CD8-positive, alpha-beta memory T cell (primary cell): ENCODE measurements around the gene EFTUD2. TPM values are rescaled to one million over a fixed set of nuclear protein-coding genes. Genes with fewer than 3 reads are reported as not detected.

Experiments used
- CTCF ChIA-PET: fragments of 350-600 bp; sonication (Branson Sonifier 250); formaldehyde crosslinking; loops from one replicate; lab custom pipeline; 2021; ENCODE audit warnings: antibody characterized with exemption; lab: Charles Lee
- POLR2A ChIA-PET: fragments of 350-600 bp; sonication (Branson Sonifier 250); formaldehyde crosslinking; loops from one replicate; lab custom pipeline; 2021; ENCODE audit warnings: antibody characterized with exemption; lab: Charles Lee
- DNase-seq, 5 donors: peaks; one replicate each; pipeline versions ENCODE4 v3.0.0 to v3.0.0-alpha.2; 2020 to 2022; ENCODE audit warnings: mixed read lengths in 1 of 5
- H3K27ac ChIP-seq: one replicate; pipeline ENCODE4 v1.7.0; 2013; ENCODE audit warnings: low read depth, mild to moderate bottlenecking, low read length, moderate library complexity
- H3K27me3 ChIP-seq: 2 replicates; pipeline ENCODE4 v1.7.0; 2013; ENCODE audit warnings: low read length, mild to moderate bottlenecking; ENCODE audit not compliant: insufficient read depth, poor library complexity, severe bottlenecking
- H3K36me3 ChIP-seq: 2 replicates; pipeline ENCODE4 v1.7.0; 2013; ENCODE audit warnings: mild to moderate bottlenecking, low read length, moderate library complexity; ENCODE audit not compliant: insufficient read depth
- H3K4me1 ChIP-seq: 2 replicates; pipeline ENCODE4 v1.7.0; 2013; ENCODE audit warnings: mild to moderate bottlenecking, low read length, moderate library complexity; ENCODE audit not compliant: insufficient read depth
- H3K4me3 ChIP-seq: 2 replicates; pipeline ENCODE4 v1.7.0; 2013; ENCODE audit warnings: mild to moderate bottlenecking, low read length
- H3K9me3 ChIP-seq: 2 replicates; pipeline ENCODE4 v1.7.0; 2013; ENCODE audit warnings: mild to moderate bottlenecking, low read length
- H3K27ac Mint-ChIP-seq, 8 donors: one replicate each; pipeline ENCODE4 v1.8.0; 2020 to 2021; ENCODE audit warnings: mixed read lengths in 8 of 8, mild to moderate bottlenecking in 6 of 8, inconsistent platforms in 3 of 8, moderate library complexity in 3 of 8
- H3K27me3 Mint-ChIP-seq, 2 donors: one replicate each; pipeline ENCODE4 v1.8.0; 2020 to 2021; ENCODE audit warnings: mixed read lengths in 2 of 2, mild to moderate bottlenecking in 1 of 2, moderate library complexity in 1 of 2
- H3K36me3 Mint-ChIP-seq, 3 donors: one replicate each; pipeline ENCODE4 v1.8.0; 2020 to 2021; ENCODE audit warnings: mixed read lengths in 3 of 3, inconsistent platforms in 1 of 3, mild to moderate bottlenecking in 1 of 3
- H3K4me1 Mint-ChIP-seq, 3 donors: one replicate each; pipeline ENCODE4 v1.8.0; 2020 to 2021; ENCODE audit warnings: mixed read lengths in 3 of 3, inconsistent platforms in 1 of 3, mild to moderate bottlenecking in 1 of 3
- H3K4me3 Mint-ChIP-seq, 7 donors: one replicate each; pipeline ENCODE4 v1.8.0; 2020 to 2021; ENCODE audit warnings: mixed read lengths in 7 of 7, mild to moderate bottlenecking in 6 of 7, moderate library complexity in 4 of 7, inconsistent platforms in 2 of 7
- H3K9me3 Mint-ChIP-seq, 5 donors: one replicate each; pipeline ENCODE4 v1.8.0; 2020 to 2022; ENCODE audit warnings: mixed read lengths in 5 of 5, mild to moderate bottlenecking in 3 of 5, moderate library complexity in 2 of 5, inconsistent platforms in 1 of 5
- polyA plus RNA-seq: library from polyadenylated mRNA; unstranded; fragments of 300-500 nt; fragmentation: Illumina TruSeq; gene quantifications from one replicate; pipeline ENCODE4 v1.2.3, GENCODE V29; 2021
- total RNA-seq, 2 experiments: library from RNA; stranded (reverse); gene quantifications; one replicate each; pipeline ENCODE4 v1.2.3, GENCODE V29; 2021

The EFTUD2 gene
- total and polyA plus RNA-seq, 3 experiments from 2014 or later, result 77.6 to 241 (median 229) TPM

GRCh38 chr17:44940317-44940716 is 41.1 kb upstream of the EFTUD2 start:
- H3K27ac ChIP-seq, result no peak overlapping the region
- Mint-ChIP-seq H3K27me3 (no peaks in the 10 kb centered on the region), H3K4me1 (peaks cover 1 to 6% (median 5%) of the 10 kb centered on the region in 3 donors), H3K36me3 (peaks cover 0 to 4% (median 0%) of the 10 kb centered on the region in 3 donors), H3K9me3 (peaks cover 0 to 4% (median 0%) of the 10 kb centered on the region in 5 donors), H3K27ac (no peak overlapping the region), H3K4me3 (no peak overlapping the region)
- no peaks in the 10 kb centered on the region for H3K27me3 ChIP-seq
- H3K4me3 ChIP-seq, result no peak overlapping the region
- POLR2A ChIA-PET, result no interaction called here
- H3K36me3 ChIP-seq, result no peaks in the 10 kb centered on the region
- H3K4me1 ChIP-seq, result no peaks in the 10 kb centered on the region
- no peaks in the 10 kb centered on the region for H3K9me3 ChIP-seq
- CTCF ChIA-PET, result interaction anchor here (1.2 kb wide), 1 partner anchor 27 kb away, joined by 3 read pairs; no protein-coding TSS in a partner anchor
- DNase-seq, result no peak

GRCh38 chr17:44935116-44935515 is 35.9 kb upstream of the EFTUD2 start:
- Histone ChIP-seq H3K27ac (no peak overlapping the region), H3K4me3 (no peak overlapping the region), H3K9me3 (no peaks in the 10 kb centered on the region), H3K4me1 (no peaks in the 10 kb centered on the region), H3K36me3 (no peaks in the 10 kb centered on the region), H3K27me3 (no peaks in the 10 kb centered on the region)
- no peaks in the 10 kb centered on the region for H3K27me3 Mint-ChIP-seq
- POLR2A ChIA-PET, result interaction anchor here (0.6 kb wide), 1 partner anchor 110 kb away, joined by 3 read pairs; no protein-coding TSS in a partner anchor
- peak overlapping the region in 1 of 8 donors; percentile 56 for H3K27ac Mint-ChIP-seq
- peak in 1 of 5 donors; percentile 26 for DNase-seq
- peaks cover 0 to 4% (median 0%) of the 10 kb centered on the region in 3 donors for H3K36me3 Mint-ChIP-seq
- no peaks in the 10 kb centered on the region for H3K4me1 Mint-ChIP-seq
- CTCF ChIA-PET, result interaction anchor here (0.8 kb wide), 1 partner anchor 14 kb away, joined by 5 read pairs; no protein-coding TSS in a partner anchor
- peaks cover 0 to 4% (median 0%) of the 10 kb centered on the region in 5 donors for H3K9me3 Mint-ChIP-seq
- no peak overlapping the region for H3K4me3 Mint-ChIP-seq

- peaks cover 0 to 4% (median 0%) of the 10 kb centered on the region in 3 donors for H3K36me3 Mint-ChIP-seq
- Histone ChIP-seq H3K27ac (no peak overlapping the region), H3K36me3 (no peaks in the 10 kb centered on the region), H3K27me3 (no peaks in the 10 kb centered on the region), H3K4me3 (no peak overlapping the region), H3K4me1 (no peaks in the 10 kb centered on the region), H3K9me3 (no peaks in the 10 kb centered on the region)
- H3K4me3 Mint-ChIP-seq, result no peak overlapping the region
- ChIA-PET CTCF (interaction anchor here (0.8 kb wide), 1 partner anchor 14 kb away, joined by 5 read pairs; no protein-coding TSS in a partner anchor), POLR2A (no interaction called here)
- no peak overlapping the region for H3K27ac Mint-ChIP-seq
- no peaks in the 10 kb centered on the region for H3K27me3 Mint-ChIP-seq
- H3K4me1 Mint-ChIP-seq, result no peaks in the 10 kb centered on the region
- peaks cover 0 to 4% (median 0%) of the 10 kb centered on the region in 5 donors for H3K9me3 Mint-ChIP-seq
- DNase-seq, result peak in 1 of 5 donors; percentile 25
Measured at GRCh38 chr17:44934745-44935105, 35.5 kb upstream of the EFTUD2 start.

GRCh38 chr17:44933824-44934744 is 34.8 kb upstream of the EFTUD2 start:
- Mint-ChIP-seq H3K36me3 (peaks cover 0 to 4% (median 0%) of the 10 kb centered on the region in 3 donors), H3K4me1 (no peaks in the 10 kb centered on the region), H3K9me3 (peaks cover 0 to 4% (median 0%) of the 10 kb centered on the region in 5 donors), H3K27ac (no peak overlapping the region), H3K4me3 (no peak overlapping the region), H3K27me3 (no peaks in the 10 kb centered on the region)
- Histone ChIP-seq H3K4me1 (no peaks in the 10 kb centered on the region), H3K27ac (no peak overlapping the region), H3K4me3 (no peak overlapping the region), H3K27me3 (no peaks in the 10 kb centered on the region), H3K9me3 (no peaks in the 10 kb centered on the region), H3K36me3 (no peaks in the 10 kb centered on the region)
- DNase-seq, result peak in 1 of 5 donors; percentile 42
- POLR2A ChIA-PET, result no interaction called here
- CTCF ChIA-PET, result no interaction called here

GRCh38 chr17:44932787-44933097 is 33.5 kb upstream of the EFTUD2 start:
- ChIA-PET CTCF (interaction anchor here (1.4 kb wide), 1 partner anchor 14 kb away, joined by 5 read pairs; the partner anchor contains the start of gene KIF18B), POLR2A (interaction anchor here (0.6 kb wide), 1 partner anchor 8 kb away, joined by 3 read pairs; no protein-coding TSS in a partner anchor)
- no peak overlapping the region for H3K4me3 Mint-ChIP-seq
- peak in 1 of 5 donors; percentile 35 for DNase-seq
- H3K9me3 Mint-ChIP-seq, result no peaks in the 10 kb centered on the region
- H3K27me3 Mint-ChIP-seq, result no peaks in the 10 kb centered on the region
- Histone ChIP-seq H3K9me3 (no peaks in the 10 kb centered on the region), H3K4me1 (no peaks in the 10 kb centered on the region), H3K36me3 (no peaks in the 10 kb centered on the region), H3K27me3 (no peaks in the 10 kb centered on the region), H3K27ac (no peak overlapping the region), H3K4me3 (no peak overlapping the region)
- no peaks in the 10 kb centered on the region for H3K4me1 Mint-ChIP-seq
- H3K27ac Mint-ChIP-seq, result no peak overlapping the region
- H3K36me3 Mint-ChIP-seq, result no peaks in the 10 kb centered on the region

GRCh38 chr17:44932096-44932786 is 33.0 kb upstream of the EFTUD2 start:
- no peaks in the 10 kb centered on the region for H3K36me3 ChIP-seq

GRCh38 chr17:44931376-44931775 is 32.1 kb upstream of the EFTUD2 start:
- H3K9me3 Mint-ChIP-seq, result no peaks in the 10 kb centered on the region
- H3K27me3 Mint-ChIP-seq, result no peaks in the 10 kb centered on the region
- H3K4me3 Mint-ChIP-seq, result no peak overlapping the region
- H3K36me3 Mint-ChIP-seq, result no peaks in the 10 kb centered on the region
- no peak overlapping the region for H3K27ac Mint-ChIP-seq
- Histone ChIP-seq H3K9me3 (no peaks in the 10 kb centered on the region), H3K4me3 (no peak overlapping the region), H3K27ac (no peak overlapping the region), H3K36me3 (no peaks in the 10 kb centered on the region), H3K4me1 (no peaks in the 10 kb centered on the region), H3K27me3 (no peaks in the 10 kb centered on the region)
- DNase-seq, result no peak
- CTCF ChIA-PET, result interaction anchor here (0.6 to 1.4 kb wide), 3 partner anchors 11 to 16 kb away, joined by 3 to 5 read pairs (median 3); partner anchors contain the start of gene KIF18B
- no peaks in the 10 kb centered on the region for H3K4me1 Mint-ChIP-seq
- POLR2A ChIA-PET, result no interaction called here

More at GRCh38 chr17:44932096-44932786, 33.0 kb upstream of the EFTUD2 start:
- no peak overlapping the region for H3K4me3 ChIP-seq
- no peaks in the 10 kb centered on the region for H3K4me1 ChIP-seq
- Mint-ChIP-seq H3K27me3 (no peaks in the 10 kb centered on the region), H3K36me3 (no peaks in the 10 kb centered on the region), H3K4me1 (no peaks in the 10 kb centered on the region), H3K4me3 (no peak overlapping the region), H3K27ac (peak overlapping the region in 1 of 8 donors; percentile 70), H3K9me3 (no peaks in the 10 kb centered on the region)
- no peak overlapping the region for H3K27ac ChIP-seq
- DNase-seq, result no peak
- no peaks in the 10 kb centered on the region for H3K27me3 ChIP-seq
- ChIA-PET CTCF (interaction anchor here (0.8 to 1.4 kb wide), 2 partner anchors 12 to 15 kb away, joined by 3 to 5 read pairs; partner anchors contain the start of gene KIF18B), POLR2A (no interaction called here)
- H3K9me3 ChIP-seq, result no peaks in the 10 kb centered on the region
